Astrocyte (in vitro differentiated cells and primary cell): Measurements from ENCODE around the gene CCDC187. TPM values are rescaled to one million over a fixed set of nuclear protein-coding genes. Genes with fewer than 3 reads are reported as not detected.
A peak's percentile ranks its signal among the peaks of the same experiment; 100 is the strongest.

Source experiments
- DNase-seq: peaks from one replicate; pipeline ENCODE4 v3.0.0-alpha.2; 2010; ENCODE audit warnings: low read depth
- FAIRE-seq: peaks from 2 replicates; lab custom pipeline; 2011; peaks lifted over from hg19 to GRCh38; lab: Jason Lieb, UNC
- H2AFZ ChIP-seq: 2 replicates; pipeline ENCODE4 v1.6.0; 2012; ENCODE audit warnings: low read depth, low read length, inconsistent platforms
- H3K27ac ChIP-seq: 2 replicates; pipeline ENCODE4 v1.5.1; 2011; ENCODE audit warnings: low read depth, low read length, inconsistent platforms
- H3K27me3 ChIP-seq: 2 replicates; pipeline ENCODE4 v1.6.0; 2011; ENCODE audit warnings: low read length, inconsistent platforms; ENCODE audit not compliant: insufficient read depth
- H3K36me3 ChIP-seq: 2 replicates; pipeline ENCODE4 v1.5.1; 2011; ENCODE audit warnings: low read length, inconsistent platforms; ENCODE audit not compliant: insufficient read depth
- H3K4me1 ChIP-seq: 2 replicates; pipeline ENCODE4 v1.5.1; 2011; ENCODE audit warnings: low read length, inconsistent platforms; ENCODE audit not compliant: insufficient read depth
- H3K4me2 ChIP-seq: 2 replicates; pipeline ENCODE4 v1.6.0; 2012; ENCODE audit warnings: low read length, inconsistent platforms
- H3K4me3 ChIP-seq: 2 replicates; pipeline ENCODE4 v1.5.1; 2011; ENCODE audit warnings: low read depth, mild to moderate bottlenecking, low read length, inconsistent platforms; ENCODE audit not compliant: insufficient read depth
- H3K79me2 ChIP-seq: 2 replicates; pipeline ENCODE4 v1.6.0; 2012; ENCODE audit warnings: mild to moderate bottlenecking, low read length, inconsistent platforms; ENCODE audit not compliant: insufficient read depth
- H3K9ac ChIP-seq: 2 replicates; pipeline ENCODE4 v1.6.0; 2012; ENCODE audit warnings: mild to moderate bottlenecking, low read length, inconsistent platforms
- H3K9me3 ChIP-seq: 2 replicates; pipeline ENCODE4 v1.5.1; 2012; ENCODE audit warnings: low read depth, mild to moderate bottlenecking, low read length, inconsistent platforms; ENCODE audit not compliant: insufficient read depth
- H4K20me1 ChIP-seq: 2 replicates; pipeline ENCODE4 v1.6.0; 2012; ENCODE audit warnings: low read length, inconsistent platforms; ENCODE audit not compliant: insufficient read depth
- H3K27ac Mint-ChIP-seq: one replicate; pipeline ENCODE4 v1.8.0; 2021; ENCODE audit warnings: mild to moderate bottlenecking, mixed read lengths; ENCODE audit not compliant: unreplicated experiment
- H3K27me3 Mint-ChIP-seq: one replicate; pipeline ENCODE4 v1.8.0; 2021; ENCODE audit warnings: low read depth, mixed read lengths; ENCODE audit not compliant: unreplicated experiment
- H3K36me3 Mint-ChIP-seq: one replicate; pipeline ENCODE4 v1.8.0; 2021; ENCODE audit warnings: low read depth, mixed read lengths; ENCODE audit not compliant: unreplicated experiment
- H3K4me1 Mint-ChIP-seq: one replicate; pipeline ENCODE4 v1.8.0; 2021; ENCODE audit warnings: low read depth, mixed read lengths; ENCODE audit not compliant: unreplicated experiment
- H3K4me3 Mint-ChIP-seq: one replicate; pipeline ENCODE4 v1.8.0; 2021; ENCODE audit warnings: mild to moderate bottlenecking, moderate library complexity, mixed read lengths; ENCODE audit not compliant: unreplicated experiment
- H3K9me3 Mint-ChIP-seq: one replicate; pipeline ENCODE4 v1.8.0; 2021; ENCODE audit warnings: mild to moderate bottlenecking, mixed read lengths; ENCODE audit not compliant: unreplicated experiment
- EZH2 ChIP-seq: IDR thresholded peaks from 2 replicates; pipeline ENCODE4 v1.6.1; 2012; ENCODE audit warnings: mild to moderate bottlenecking, low read length, inconsistent platforms; ENCODE audit not compliant: insufficient read depth
- total RNA-seq: library from RNA; stranded (reverse); gene quantifications from 2 replicates; pipeline ENCODE4 v1.2.1, GENCODE V29; 2021
- TF ChIP-seq, protein P1 (sequence below): IDR thresholded peaks from 2 replicates; pipeline ENCODE4 v1.5.1; 2011; ENCODE audit warnings: low read depth, mild to moderate bottlenecking, inconsistent platforms, low read length, moderate library complexity; ENCODE audit not compliant: insufficient read depth

The CCDC187 gene
- total RNA-seq, 1 donor from 2014 or later: 0.09 TPM

DNA sequence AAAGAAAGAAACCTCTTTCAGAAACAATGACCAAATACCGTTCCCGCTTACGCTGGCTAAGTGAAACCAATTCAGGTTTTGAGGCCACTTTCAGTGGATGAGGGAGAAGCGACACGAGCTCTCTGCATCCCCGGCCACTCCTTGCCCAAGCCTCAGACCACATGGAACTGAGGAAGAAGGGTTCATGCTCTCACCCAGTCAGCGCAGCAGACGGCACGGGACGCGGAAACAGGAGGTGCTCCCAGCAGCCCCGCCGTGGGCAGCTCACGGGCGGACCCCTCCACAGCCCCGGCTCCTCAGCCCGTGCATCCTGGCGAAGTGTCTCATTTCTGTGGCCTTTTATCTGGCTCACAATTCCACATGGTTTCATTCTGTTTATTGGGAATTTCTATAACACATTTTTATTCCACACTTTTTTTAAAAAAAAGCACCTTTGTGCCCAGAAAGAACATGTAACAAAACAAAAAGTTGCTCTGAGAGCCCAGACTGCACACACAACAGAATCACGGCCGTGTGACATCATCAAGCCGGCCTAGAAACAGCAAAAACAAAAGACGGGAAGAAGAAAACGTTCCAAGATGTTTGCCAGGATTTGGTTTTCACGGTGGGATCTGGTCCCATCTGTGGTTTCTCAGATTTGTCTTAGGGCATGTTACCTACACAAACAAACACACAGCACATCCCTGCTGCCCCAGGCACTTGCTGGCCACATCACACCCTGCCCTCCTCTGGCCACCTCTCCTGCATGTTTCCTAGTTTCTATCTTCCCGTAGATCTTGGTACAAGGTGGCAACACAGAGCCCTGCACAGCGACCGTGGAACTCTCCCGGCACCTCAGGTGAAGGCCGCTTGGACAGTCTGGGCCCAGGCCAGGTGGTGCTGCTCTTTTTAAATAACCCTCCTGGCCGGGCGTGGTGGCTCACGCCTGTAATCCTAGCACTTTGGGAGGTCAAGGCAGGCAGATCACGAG, 74.5 kb downstream of the CCDC187 start:
- no peak overlapping the region for H3K27ac Mint-ChIP-seq
- DNase-seq: peak; percentile 29

GRCh38 chr9:136228107-136228875, 75.6 kb downstream of the CCDC187 start:
- Histone ChIP-seq H3K79me2 (peaks cover 25% of the 10 kb centered on the region), H3K4me2 (peak overlapping the region; percentile 81), H3K4me1 (peaks cover 24% of the 10 kb centered on the region), H3K9me3 (no peaks in the 10 kb centered on the region), H3K27ac (peak overlapping the region; percentile 65), H3K9ac (peak overlapping the region; percentile 64), H2AFZ (peak overlapping the region; percentile 29), H3K27me3 (no peaks in the 10 kb centered on the region), H4K20me1 (peaks cover 64% of the 10 kb centered on the region), H3K36me3 (no peaks in the 10 kb centered on the region), H3K4me3 (no peak overlapping the region)
- no peaks in the 10 kb centered on the region for H3K9me3 Mint-ChIP-seq
- peak; percentile 45 for FAIRE-seq
- peaks cover 11% of the 10 kb centered on the region for H3K4me1 Mint-ChIP-seq
- peaks cover 7% of the 10 kb centered on the region for H3K36me3 Mint-ChIP-seq
- H3K27me3 Mint-ChIP-seq: no peaks in the 10 kb centered on the region
- no peak overlapping the region for H3K4me3 Mint-ChIP-seq
- TF ChIP-seq EZH2: no peak
- TF ChIP-seq, protein P1, sequence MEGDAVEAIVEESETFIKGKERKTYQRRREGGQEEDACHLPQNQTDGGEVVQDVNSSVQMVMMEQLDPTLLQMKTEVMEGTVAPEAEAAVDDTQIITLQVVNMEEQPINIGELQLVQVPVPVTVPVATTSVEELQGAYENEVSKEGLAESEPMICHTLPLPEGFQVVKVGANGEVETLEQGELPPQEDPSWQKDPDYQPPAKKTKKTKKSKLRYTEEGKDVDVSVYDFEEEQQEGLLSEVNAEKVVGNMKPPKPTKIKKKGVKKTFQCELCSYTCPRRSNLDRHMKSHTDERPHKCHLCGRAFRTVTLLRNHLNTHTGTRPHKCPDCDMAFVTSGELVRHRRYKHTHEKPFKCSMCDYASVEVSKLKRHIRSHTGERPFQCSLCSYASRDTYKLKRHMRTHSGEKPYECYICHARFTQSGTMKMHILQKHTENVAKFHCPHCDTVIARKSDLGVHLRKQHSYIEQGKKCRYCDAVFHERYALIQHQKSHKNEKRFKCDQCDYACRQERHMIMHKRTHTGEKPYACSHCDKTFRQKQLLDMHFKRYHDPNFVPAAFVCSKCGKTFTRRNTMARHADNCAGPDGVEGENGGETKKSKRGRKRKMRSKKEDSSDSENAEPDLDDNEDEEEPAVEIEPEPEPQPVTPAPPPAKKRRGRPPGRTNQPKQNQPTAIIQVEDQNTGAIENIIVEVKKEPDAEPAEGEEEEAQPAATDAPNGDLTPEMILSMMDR: no peak
- H3K27ac Mint-ChIP-seq: peak overlapping the region; percentile 84
- peak; percentile 80 for DNase-seq

More for the DNA sequence above, 74.5 kb downstream of the CCDC187 start:
- peaks cover 6% of the 10 kb centered on the region for H3K36me3 Mint-ChIP-seq
- H3K9me3 Mint-ChIP-seq: no peaks in the 10 kb centered on the region
- FAIRE-seq: no peak
- no peak overlapping the region for H3K4me3 Mint-ChIP-seq
- TF ChIP-seq EZH2: no peak
- TF ChIP-seq, protein P1: no peak
- Histone ChIP-seq H3K79me2 (peaks cover 25% of the 10 kb centered on the region), H3K27ac (no peak overlapping the region), H3K4me2 (peak overlapping the region; percentile 81), H3K9ac (peak overlapping the region; percentile 44), H3K36me3 (no peaks in the 10 kb centered on the region), H3K4me3 (no peak overlapping the region), H3K9me3 (no peaks in the 10 kb centered on the region), H3K27me3 (no peaks in the 10 kb centered on the region), H4K20me1 (peaks cover 63% of the 10 kb centered on the region), H2AFZ (peak overlapping the region; percentile 65), H3K4me1 (peaks cover 24% of the 10 kb centered on the region)
- no peaks in the 10 kb centered on the region for H3K27me3 Mint-ChIP-seq
- H3K4me1 Mint-ChIP-seq: peaks cover 13% of the 10 kb centered on the region
